ENCODE data around the gene EFCAB8. TPM values are rescaled to one million over a fixed set of nuclear protein-coding genes. Genes with fewer than 3 reads are reported as not detected.

The EFCAB8 gene
- total RNA-seq, 1 donor from 2014 or later, result 0.05 TPM

DNA sequence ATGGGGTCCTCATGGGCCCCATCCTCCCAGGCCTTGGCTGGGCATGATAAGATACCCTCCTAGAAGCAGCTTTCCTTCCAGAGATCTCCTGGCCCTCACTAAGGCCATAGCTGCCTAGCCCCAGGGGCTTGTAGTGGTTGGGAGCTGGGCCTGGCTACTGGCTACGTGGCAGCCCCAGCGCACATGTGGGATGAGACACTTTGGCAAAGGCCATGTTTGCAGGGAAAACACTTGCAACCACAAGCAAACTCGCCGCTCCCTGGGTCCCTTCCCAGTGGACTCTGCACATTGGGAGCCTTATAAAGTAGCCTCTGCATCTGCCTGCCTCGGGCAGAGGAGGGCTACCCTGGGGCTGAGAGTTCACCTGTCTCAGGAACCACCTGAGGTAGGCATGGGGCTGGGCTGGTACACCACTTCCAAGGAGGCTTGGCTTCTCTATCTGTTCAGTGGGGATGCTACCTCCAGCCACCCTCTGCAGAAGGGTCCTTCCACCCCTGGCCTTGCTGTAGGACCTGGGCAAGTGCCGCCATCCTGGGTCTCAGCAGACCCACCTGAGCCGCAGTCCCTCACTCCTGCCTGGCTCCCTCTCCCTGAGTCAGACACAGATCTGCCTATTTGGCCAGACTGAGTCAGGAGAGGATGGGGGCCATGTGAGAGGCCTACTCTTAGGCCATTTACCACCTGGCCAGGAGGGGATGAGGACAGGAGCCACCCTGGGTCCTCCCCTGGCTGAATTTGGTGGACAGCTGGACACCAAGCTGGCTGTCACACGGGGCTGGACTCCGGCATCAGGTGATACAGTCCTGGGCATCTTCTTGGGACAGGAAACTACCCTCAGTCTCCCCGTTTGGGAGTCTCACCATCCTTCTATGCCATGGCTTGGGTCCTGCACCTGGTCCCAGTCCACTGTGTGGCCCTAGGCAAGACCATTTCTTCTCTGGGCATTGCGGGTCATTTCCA, 148.9 kb downstream of the EFCAB8 start, which contains the start of gene BPIFB2:
TSS of gene BPIFB2 (plus strand) at position 329 of the 960 bp plus-strand sequence. CDS start 871 bp downstream, outside the sequence.
- DNase-seq (ENCODE audit: low read depth), result no peak

DNA sequence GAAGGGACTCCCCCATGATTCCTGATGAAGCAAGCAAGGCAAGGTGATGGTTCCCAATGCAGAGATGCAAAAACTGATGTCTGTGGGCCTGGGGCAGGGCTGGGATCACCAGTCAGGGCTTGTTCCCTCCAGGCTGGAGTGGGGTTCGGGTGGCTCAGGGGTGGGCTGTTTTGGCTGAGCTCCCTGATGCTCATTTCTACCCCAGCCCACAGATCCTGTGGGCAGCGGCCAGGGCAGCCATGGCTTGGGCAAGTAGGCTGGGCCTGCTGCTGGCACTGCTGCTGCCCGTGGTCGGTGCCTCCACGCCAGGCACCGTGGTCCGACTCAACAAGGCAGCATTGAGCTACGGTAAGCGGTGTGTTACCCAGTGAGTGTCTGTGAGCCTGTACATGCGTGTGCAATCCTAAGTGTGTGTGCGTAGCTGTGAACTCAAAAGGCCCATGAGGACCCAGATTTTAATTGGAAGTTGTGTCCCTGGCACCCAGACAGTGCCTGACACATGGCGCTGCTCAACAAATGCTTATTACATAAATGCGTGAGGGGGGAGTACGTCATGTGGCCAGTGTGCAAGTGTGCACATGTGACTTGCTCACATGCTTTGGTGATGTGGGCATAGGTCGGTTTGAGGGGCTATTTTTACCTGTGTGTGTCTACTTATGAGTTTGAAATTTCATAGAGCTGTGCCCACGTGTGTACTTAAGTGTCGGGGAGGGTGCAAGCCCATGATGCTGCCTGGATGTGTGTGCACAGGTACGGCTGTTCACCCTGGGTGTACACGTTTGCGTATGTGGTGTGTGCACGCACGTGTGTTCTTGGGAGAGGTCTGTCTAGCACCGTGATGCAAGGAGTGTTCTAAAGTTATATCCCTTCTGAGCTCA, 149.9 kb downstream of the EFCAB8 start:
- no peak for DNase-seq (ENCODE audit: low read depth)

DNA sequence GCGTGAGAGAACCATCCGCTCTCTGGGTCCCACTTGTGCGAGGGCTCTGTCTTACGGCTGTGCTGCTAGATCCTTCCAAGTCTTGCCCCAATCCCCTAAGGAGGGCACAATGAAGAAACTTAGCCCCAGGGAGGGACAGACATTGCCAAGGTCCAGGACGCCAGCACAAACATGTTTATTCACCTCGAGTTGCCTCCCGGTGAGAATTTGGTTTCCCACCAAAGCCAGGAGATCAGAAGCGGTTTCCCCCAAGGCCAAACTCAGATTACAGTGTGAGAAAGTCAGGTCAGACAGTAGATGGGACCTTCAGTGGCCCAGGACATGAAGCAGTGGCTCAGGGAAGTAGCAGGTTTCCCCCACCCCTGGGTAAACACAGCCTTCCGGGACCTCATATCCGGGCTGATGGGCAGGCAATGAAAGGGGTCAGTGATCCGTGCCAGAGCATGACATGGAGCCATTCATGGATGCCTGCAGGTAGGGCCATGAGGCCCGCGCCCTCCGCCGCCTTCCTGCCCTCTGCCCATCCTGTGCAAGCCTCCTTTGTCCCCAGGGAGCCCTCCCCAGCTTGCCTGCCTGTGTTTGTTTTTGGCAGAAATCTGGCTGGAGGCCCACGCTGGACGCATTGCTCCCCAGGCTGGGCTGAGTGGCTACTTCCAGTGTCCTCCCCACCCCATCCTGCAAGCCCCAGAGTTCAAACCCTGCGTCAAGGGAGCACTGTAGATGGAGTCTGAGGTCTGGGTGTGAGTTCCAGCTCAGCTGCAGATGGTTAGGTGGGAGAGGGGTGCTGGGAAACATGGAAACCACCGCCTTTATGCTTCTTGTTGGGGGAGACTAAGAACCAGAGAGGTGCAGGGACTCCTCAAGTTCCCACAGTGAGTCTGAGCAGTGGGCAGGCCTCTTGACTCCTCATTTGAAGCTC, 150.8 kb downstream of the EFCAB8 start:
- DNase-seq (ENCODE audit: low read depth), result no peak

DNA sequence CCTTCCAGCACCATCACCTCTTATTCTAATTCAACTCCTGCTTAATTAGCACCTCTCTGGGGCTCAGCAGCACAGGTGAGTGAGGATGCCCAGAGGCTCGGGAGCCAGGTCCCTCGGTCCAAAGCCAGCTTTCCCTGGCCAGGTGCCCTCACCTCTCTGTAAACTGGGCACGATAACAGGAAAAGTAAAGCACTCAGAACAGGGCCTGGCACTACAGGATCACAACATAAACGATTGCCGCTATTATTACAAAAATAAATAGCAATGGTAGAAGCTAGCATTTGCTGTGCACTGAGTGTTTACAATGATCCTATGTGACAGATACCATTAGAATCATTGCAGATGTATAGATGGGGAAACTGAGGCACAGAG, 151.4 kb downstream of the EFCAB8 start:
- no peak for DNase-seq (ENCODE audit: low read depth)

DNA sequence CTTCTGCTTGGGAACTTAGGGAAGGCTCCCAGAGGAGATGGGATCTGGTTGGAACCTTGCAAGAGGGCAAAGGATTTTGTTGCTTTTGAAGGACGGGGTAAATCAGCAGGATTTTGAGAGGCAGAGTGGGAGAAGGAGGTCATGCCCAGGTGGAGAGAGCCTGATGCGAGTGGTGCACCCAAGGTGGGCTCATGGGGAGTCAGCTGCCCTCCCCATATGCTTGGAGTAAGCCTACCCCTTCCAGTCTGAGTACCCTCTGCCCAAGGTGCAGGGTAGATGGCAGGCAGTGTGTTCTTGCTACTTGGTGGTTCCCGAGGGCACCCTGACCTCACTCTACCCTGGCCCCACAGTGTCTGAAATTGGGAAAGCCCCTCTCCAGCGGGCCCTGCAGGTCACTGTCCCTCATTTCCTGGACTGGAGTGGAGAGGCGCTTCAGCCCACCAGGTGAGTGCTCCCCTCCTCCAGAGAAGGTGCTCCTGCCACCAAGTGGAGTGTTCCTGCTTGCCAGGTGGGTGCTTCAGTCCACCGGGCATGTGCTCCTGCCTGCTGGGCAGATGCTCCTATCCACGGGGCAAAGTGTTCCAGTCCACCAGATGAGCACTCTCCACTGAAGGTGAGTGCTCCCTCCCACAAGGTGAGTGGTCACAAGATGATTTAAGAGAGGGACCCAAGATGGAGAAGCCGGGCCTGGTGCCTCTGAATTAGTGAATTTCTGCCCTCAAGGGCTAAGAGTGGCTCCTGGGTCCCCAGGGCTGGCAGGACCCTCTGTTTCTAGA, 152.1 kb downstream of the EFCAB8 start:
- no peak for DNase-seq (ENCODE audit: low read depth)

Other genes with a start within 250 kb of the EFCAB8 start
- gene C20orf203, start 185.0 kb upstream of the EFCAB8 start, total RNA-seq, result not detected in 2 replicates
- gene COMMD7, start 115.5 kb upstream of the EFCAB8 start, total RNA-seq, result 19.9 and 36.6 TPM in 2 replicates
- 13.0 and 13.5 TPM in 2 replicates for gene DNMT3B, start 96.5 kb upstream of the EFCAB8 start, total RNA-seq
- gene MAPRE1, start 39.0 kb upstream of the EFCAB8 start, total RNA-seq, result 151 and 160 TPM in 2 replicates
- gene SUN5, start 145.5 kb downstream of the EFCAB8 start, total RNA-seq, result not detected in 2 replicates
- gene BPIFB2, start 148.8 kb downstream of the EFCAB8 start, total RNA-seq, result not detected in 2 replicates
- not detected in 2 replicates for gene BPIFB6, start 172.7 kb downstream of the EFCAB8 start, total RNA-seq
- not detected in 2 replicates for gene BPIFB3, start 195.0 kb downstream of the EFCAB8 start, total RNA-seq
- not detected in 2 replicates for gene BPIFB4, start 220.7 kb downstream of the EFCAB8 start, total RNA-seq